Forelimb muscle (tissue), 1 donor: ENCODE results near the gene ANO6. TPM values are rescaled to one million over a fixed set of nuclear protein-coding genes. Genes with fewer than 3 reads are reported as not detected.
"Not testable (repeated sequence)": the region's sequence is repeated elsewhere in the genome, so short reads cannot be mapped to it uniquely, and the experiment has no call there.

Experiments used
- DNase-seq: peaks from one replicate; pipeline ENCODE4 v3.0.0-alpha.2; 2013; ENCODE audit warnings: low read depth
- polyA plus RNA-seq: library from polyadenylated mRNA; unstranded; fragments of 120-200 nt; gene quantifications from one replicate; pipeline ENCODE4 v1.2.1, GENCODE V29; 2013; ENCODE audit not compliant: insufficient read length

Gene ANO6
- polyA plus RNA-seq, 1 donor, result 58.2 TPM

DNA sequence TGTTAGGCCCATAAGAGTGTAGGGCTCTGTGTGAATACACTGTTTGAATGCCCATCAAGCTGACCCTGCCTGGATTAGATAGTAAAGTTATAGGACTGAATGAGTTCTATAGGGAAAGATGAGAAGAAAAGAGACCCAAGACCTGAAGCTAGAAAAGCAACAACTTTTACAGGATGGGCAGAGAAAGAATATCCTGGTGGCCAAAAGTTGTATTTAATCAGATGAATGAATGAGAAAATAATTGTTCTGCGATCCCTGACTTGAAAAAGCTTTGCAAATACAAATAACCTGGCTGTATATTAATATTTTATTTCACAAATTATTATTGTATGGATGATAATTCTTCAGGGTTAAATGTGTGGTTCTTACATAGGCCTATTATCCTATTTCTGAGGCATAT is 2.8 kb upstream of the ANO6 start:
- no peak for DNase-seq

DNA sequence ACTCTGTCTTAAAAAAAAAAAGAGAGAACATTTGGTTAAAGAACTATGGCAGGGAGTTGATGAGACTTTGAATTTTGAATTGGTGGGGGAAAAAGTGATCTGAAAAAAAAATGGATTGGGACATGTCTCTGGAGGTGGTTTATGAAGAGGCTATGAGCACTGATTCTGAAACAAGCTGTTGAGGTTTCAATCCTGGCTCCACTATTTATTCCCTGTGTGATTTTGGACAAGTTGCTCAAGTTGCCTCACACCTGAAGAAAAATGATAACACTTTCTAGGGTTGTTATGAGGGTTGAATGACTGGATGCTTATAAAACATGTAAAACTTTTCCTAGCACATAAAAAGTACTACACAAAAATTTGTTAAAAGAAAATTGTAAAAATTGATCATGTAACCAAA is 1.8 kb upstream of the ANO6 start:
- DNase-seq, result no peak

DNA sequence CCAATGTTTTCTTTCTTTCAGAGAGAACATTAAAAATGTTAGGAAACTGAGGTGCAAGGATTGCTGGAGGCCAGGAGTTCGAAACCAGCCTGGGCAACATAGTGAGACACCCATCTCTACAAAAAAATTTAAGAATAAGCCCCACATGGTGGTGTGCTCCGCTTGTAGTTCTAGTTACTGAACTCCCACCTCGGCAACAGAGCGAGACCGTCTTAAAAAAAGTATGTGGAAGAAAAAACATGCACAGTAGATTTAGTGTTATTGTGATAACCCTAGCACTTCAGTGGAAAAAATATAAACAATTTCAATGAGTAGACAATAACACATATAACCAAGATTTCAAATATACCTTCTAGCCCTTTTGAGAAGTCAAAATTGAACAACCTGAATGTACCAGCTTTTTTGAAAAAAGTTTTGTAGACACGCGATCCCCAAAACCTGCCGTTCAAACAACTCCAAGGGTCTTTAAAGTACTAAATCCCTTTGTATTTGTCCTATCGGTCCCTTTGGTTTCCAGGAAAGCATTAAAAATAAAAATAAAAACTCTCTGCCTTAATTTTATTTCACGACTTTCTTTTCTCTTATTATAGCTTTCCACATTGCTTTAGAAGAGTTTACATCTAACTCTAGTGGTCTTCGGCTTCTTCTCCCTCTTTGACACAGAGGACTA is 1.0 kb upstream of the ANO6 start:
- no peak for DNase-seq

DNA sequence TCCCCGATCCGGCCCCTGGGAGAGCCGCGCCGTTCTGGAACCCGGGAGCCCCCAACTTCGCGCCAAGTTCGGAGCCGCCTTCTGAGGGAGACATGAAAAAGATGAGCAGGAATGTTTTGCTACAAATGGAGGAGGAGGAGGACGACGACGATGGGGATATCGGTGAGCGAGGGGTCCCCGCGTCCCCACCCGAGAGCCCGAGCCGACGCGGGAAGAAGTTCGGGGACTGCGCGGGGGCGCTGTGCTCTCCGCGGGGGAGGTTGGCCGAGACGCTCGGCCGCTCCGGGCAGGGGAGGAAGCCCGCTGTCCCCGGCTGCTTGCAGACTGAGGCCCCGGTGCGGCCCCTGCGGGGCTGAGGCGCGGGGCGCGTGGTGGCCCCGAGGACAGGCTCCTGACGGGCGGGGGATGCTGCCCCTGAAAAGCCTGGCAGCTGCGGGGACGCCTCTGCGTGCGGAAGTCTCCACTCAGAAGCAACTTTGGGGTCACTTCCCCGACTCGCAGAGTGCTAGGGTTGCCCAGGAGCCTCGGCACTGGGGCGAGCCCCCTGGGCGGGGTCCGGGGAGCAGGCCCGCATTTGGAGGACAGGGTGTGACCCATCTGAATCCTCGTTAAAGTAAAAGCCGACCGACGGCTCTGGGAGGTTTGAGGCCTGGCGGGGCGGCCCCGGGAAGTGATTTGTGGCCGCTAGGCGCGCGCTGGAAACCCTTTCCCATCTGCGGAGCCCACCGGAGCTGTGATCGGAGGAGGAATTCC is 511 bp downstream of the ANO6 start:
- no peak for DNase-seq

DNA sequence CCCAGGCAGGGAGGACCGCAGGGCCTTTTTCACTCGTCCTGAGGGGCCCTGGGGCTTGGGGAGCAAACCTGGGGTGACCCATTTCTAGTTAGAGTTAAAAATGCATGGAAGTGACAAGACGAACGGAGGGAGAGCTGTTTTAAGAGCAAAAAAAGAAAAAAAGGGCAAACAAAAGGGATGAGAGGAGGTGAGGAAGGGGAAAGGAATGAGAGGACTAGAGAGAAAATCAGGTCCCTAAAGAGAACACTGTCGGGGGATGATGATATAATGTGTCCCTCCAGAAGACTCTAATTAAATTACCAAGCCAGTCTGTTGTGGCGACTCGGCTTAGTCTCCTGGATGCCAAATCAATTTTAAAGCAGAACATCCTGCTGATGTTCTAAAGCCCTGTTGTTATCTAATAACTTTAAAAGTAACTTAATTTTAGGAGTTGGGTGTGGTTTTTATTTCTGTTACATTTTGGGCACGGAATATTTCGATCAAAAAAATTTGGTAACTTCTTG is 1.1 kb downstream of the ANO6 start:
- no peak for DNase-seq

DNA sequence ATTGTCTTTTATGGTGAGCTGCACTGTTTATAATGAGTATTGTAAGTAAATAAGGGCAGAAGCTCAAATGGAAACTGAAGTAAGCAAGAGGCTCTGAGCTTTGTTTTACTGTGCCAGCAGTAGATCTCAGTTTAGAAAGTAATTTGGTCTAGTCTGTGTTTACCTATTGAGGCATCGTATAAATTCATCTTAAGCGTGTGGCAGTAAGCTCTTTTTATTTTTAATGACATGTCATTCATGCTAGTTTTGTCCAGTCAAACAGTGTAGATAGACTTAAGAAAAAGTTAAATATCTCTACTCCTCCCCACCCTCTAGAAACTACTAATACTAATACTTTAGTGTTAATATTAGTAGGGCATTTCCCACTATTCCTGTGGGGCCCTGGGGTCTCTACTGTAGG is 2.0 kb downstream of the ANO6 start:
- DNase-seq, result no peak

DNA sequence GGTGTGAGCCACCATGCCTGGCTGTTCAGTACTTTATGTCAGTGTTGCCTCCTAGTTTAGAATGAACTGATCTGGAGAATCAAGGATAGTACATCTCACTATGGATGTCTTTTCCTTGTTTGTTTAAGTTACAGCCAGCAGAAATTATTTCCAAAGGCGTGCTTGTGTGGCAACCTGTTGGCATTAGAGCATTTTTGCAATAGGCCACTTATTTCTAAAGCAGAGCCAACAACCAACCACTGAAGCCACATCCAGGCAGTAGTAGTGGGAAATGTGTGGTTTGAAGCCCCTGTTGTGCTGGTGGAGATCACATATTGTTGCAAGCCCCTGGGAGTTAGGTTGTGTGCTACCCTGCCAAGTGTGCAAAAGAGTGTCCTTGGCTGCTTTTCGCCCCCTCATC is 3.7 kb downstream of the ANO6 start:
- no peak for DNase-seq

DNA sequence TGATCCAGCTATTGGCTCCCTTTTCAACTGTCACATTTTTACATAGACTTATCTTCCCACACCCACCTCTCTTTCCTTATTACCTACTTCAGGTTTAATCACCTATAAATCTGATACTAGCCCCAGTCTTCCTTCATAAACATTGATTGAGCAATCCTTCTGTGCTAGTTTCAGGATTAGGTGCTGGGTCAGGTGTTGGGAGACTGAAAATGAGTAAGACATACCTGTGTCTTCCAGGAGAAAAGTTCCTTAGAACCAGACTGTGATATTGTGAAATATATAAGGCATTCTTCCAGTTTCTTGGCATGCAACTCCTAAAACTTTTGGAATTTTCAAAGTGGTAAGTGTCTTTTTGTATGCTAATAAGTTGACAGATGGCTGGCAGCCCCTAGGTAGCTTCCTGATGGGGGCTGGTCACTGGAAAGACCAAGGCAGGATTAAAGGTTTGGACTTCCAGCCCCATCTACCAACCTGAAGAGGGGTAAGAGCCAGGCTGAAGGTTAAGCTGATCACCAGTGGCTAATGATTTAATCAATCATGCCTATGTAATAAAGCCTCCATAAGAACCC is 4.6 kb downstream of the ANO6 start:
- no peak for DNase-seq

DNA sequence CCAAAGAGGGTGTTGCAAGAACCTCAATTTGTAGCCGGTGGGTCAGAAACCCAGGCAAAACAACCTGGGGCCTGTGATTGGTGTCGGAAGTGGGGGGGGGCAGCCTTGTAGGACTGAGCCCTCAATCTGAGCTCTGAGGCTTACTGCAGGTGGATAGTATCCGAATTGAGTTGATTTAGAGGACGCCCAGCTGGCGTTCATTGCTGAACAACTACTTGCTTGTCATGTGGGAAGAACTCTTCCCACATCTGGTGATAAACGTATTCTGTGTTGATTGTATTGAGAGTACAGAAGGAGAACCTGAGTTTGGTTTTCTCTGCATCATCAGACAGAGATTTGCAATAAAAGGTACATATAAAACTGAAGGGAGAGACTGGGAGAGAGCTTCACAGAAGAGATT is 5.1 kb downstream of the ANO6 start:
- no peak for DNase-seq

DNA sequence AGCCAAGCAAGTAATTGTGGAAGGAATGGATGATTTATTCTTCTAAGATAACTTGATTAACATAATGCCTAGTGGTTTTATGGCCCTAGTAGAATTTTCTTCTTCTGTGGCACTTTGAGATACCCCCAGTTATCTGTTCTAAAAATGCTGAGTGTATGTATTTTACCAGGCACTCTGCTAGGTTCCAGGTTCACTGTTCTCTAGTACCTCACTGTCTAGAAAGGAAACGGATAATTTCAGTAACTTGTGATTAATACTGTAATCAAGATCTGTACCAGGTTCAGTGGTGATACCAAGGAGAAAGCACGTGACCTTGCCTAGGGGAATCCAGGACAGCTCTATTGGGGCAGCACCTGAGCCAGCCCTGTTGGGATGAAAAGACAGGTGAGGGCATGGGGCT is 8.0 kb downstream of the ANO6 start:
- DNase-seq, result no peak

DNA sequence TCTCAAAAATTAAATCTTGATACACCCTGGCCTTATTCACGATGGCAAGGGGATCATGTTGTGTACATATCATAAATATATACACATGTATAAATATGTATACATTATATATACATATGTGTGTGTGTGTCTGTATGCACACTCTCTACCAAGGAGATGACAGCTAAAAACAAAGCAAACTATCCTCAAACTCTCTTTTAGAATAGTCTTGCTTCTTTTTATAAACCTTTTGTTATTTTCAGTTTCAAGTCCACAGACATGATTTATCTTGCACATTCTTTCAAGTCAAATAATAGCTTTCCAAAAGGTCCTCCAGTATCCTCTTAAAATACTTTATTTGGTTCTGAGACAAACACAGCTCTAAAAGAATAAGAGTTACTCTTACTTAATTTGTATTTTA is 8.4 kb downstream of the ANO6 start:
- DNase-seq, result no peak

DNA sequence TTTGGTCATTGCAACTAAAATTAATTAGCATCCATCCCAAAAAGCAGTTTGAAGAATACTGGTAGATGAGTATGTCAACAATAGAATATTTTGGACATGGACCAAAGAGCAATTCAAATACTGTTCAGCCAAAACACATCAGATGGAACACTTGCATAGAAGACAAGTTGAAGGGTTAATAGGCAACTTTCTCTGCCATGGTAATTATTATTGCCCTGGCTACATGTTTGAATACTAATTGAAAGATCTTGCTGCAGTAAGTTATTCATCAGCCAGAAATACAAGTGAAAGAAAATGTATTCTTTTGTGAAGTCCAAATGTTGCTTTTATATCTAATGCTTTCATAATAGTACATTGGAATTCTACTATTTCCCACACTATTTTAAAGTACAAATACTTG is 10.1 kb downstream of the ANO6 start:
- no peak for DNase-seq

DNA sequence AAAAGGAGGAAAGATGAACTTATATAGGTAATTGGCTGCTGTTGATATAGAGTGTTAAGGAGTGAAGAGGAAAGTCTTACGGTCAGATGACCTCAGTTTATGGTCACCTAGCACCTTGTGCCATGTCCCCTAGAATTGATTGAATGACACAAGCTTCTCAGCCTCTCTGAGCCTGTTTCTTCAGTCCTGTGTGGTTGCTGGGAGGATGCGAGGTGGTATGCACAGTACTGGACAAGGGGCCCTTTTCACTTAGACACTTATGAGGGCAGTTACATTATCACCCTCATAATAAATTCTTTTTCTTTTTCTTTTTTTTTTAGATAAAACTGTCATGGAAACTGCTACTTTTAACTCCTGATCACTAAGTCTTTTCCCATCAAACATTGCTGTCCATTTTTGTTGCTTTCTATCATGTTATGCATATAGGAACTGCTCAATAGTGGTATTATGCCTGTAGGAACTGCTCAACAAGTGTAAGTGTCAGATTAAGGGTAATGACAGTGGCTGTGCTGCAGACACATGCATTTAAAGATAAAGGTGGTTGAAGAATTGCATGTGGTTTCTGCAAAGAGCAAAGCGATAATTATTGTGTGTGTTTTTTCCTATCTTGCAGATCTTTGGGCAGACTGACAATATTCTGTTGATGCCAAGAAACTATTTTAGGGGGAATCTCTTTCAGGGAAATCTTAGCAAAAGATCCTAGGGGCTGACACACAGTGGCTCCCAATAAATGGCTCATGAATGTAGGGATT is 11.6 kb downstream of the ANO6 start:
- DNase-seq, result no peak

DNA sequence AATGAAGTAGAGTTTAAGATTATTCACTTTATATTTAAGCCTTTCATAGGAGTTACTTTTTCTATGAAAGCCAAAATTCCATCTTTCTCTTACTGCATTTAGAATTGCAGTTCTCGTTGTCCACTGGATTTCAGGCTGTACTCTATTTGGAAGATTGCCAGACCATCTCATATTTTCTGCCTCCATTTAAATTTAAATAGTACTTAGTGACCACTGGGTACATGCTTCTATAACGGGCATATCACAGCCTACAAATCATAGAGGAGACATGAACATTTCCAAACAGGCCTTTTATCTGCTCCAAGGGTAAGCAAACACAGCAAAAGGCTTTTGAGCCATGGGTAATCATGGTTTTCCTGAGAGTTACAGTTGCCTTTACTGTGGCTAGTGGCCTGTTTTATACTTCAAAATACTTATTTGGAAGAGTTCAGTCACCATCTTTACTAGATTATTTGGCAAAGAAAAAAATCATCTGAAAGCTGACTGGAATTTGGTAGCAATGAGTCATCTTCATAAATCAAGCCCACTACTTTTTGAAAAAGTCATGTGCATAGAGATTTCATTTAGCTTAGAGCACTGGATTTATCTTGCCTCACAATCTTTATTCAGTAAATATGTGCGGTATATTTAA is 15.7 kb downstream of the ANO6 start:
- no peak for DNase-seq

DNA sequence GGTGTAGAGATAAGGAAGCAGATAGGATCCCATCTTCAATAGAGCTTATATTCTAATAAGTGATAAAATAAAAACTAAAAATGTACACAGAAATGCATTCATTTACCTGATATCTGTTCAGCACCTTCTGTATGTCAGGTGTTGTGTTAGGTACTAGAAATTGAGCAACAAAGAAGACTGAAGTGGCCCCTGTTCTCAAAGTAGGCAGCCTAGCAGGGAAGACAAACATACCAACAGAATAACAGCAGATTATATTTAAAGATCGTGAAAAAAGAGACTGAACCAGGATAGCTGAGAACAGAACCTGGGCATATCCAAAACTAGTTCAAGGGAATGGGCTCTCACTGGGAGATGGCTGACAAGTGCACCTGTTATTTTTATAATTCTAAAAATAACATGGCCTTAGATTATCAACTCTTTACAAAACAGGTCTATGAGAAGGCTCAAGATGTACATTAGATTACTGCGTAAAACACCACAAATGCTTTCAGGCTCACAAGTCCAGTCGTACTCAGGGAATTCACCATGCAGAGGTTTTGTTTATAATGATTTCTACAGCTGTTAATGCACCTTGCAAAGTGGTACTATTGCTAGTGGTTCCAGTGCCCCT is 16.4 kb downstream of the ANO6 start:
- no peak for DNase-seq

DNA sequence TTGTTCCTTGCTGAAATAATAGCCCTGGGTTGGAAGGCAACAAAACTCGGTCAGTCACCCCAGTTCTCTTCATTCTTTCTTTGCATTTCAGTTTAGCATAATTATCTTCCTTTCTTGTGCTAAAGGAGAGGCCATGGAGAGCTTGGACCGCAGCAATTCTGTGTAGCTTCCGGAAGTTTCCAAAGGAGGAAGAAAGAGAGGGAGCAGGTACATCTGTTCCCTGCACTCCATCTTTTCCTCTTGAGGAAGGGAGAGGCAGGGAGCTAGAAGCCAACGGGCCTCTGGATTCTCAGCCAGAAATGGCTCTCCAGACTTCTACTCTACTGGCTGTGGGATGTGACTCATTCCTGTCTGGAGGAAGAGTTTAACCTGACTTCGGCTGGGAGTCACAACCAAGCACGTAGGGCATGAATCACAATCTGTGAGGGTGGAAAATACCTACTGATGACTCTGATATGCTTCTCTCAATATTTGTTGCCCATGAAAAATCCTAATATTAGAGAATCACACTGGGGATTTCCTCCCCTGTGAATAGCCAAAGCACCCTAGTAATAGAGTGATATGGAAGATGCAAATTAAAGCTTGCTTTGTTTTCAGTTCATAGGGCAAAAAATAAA is 17.0 kb downstream of the ANO6 start:
- DNase-seq, result no peak

DNA sequence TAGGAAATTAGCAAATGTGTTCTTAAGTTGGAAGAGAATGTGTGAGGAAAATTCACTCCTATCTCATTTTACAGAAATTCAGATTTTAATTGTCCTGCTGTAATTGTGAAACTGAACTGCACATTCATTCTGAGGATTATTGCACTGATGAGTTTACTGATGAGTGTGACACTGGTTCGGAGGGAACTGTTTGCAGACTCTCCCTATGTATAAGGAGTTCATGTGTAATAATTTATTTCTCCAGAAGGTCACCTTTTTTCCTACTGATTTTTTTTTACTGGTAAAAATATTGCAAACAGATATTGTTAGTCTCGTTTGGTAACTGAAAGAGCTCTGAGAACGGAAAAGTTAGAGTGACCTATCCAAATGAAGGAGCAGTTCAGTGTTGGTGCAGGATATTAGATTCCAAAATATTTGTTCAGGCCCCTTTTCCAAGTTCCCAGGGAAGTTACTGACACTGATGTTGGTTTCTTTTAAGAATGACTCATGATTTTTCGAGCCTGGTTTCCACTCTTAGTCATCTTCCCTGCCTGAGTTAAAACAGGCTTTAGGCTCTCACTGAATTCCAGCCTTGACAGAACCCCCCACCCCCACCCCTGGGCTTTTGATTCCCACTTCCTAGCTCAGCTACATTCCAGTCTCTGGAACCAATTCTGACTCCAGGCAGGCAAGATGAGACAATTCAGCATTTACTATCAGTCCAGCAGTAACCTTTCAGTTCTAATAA is 18.4 kb downstream of the ANO6 start:
- peak; percentile 56 for DNase-seq

DNA sequence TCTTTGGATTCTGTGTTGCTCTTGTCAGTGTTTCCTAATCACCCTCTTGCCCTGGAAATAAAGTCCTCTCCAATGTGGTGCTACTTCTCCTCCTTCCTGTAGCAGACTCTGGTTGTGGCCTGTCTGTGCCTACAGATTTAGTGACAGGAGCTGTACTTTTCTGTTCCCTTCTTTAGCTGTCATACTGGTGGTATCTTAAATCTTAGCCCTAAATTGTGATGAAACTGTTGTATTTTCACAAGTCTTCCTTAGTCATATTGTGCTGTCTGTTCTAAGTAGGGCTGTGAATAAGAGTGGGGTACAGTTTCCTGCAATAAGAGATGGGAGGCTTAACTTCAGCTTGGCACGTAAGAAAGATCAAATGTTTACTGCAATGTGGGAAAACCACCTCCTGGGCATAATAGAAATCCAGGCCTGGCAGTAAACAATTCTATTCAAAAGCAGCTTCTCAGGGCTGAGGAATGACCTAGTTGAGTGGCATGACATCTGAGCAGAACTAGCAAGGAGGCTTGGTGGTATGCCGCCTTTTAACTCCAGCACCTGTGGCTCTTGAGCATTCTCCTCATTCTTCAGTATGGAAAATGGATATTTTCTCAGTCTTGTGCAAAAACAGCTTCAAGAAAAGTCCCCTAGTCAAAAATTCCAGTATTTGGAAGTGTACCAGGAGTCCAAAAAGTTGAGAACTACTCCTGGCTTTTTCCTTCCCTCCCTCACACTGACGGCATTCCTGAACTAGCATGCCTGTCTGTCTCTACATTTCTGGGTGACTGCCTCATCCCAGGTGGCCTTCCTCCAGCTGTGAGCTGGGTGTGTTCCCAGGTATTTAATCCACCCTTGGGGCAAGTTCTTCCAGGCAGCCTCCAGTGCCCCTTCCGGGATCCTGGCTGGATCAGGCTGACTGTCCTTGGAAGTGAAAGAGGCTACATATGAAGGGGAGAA is 19.5 kb downstream of the ANO6 start:
- DNase-seq, result no peak

DNA sequence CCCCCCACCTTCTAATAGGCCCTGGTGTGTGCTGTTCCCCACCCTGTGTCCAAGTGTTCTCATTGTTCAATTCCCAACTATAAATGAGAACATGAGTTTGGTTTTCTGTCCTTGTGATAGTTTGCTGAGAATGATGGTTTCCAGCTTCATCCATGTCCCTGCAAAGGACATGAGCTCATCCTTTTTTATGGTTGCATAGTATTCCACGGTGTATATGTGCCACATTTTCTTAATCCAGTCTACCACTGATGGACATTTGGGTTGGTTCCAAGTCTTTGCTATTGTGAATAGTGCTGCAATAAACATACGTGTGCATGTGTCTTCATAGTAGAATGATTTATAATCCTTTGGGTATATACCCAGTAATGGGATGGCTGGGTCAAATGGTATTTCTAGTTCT is 20.5 kb downstream of the ANO6 start:
- DNase-seq, result not testable (repeated sequence)
